ENCODE results near the gene CCDC60.

The CCDC60 gene, protein sequence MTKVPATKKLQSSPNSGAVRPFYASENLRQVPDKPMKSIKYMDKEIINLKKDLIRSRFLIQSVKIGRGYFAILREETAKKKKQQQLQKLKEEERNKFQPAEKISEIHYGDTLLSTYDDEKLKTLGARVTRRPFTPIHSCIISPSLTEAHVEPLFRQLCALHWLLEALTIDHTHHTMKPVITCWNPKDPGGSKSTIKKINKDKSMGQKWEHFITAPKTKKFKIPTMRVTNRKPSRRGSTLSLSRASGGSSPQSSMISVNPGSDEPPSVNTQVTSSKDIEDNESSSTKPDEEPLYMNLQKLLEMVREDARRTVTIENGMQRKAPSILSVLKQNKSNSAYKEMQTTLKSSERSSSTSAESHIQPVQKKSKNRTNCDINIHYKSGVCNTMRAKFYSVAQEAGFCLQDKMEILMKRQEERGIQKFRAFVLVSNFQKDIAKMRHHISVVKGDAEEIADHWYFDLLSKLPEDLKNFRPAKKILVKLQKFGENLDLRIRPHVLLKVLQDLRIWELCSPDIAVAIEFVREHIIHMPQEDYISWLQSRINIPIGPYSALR

DNA sequence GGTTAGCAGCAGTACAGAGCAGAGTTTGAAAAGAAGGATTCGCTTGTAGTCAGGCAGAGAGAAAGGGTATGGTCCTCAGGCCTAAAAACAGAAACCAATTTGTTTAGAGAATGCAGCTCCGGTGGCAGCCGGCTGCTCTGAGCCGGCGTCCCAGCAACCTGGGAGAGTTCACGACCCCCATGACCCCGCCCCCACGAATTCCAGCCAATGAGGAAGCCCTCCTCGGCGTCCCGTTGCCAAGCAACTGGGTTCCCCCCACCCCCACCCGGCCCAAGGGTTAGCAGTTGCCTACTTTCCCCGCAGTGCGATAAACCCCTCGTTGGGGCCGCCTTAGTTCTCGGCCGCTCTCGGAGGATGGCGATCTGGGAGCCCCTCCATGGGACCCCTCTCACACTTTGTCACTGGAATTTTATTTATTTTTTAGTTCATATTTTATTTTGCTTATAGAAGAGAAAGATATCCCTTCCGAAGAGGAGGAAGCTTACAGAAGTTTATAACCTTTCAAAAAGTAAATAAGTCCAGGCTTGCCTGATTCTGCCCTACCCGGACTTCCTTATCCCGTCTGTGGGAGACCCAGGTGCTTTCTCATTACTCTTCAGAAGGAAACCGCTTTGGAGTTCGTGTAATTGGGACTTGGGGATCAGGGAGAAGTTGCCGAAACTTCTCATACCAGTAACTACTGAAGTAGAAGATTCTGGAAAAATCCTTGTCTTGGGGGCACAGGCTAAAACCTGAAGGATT is at the start of gene CCDC60:
CCDC60 (plus strand) TSS at position 300 of the 741 bp plus-strand sequence. CDS start 448 bp downstream, outside the sequence.
- no peak within 1 kb of the TSS for H3K4me3 Mint-ChIP-seq
- H3K27ac Mint-ChIP-seq = no peak within 1 kb of the TSS
- no peaks in the 10 kb centered on the region for H3K36me3 Mint-ChIP-seq
- H3K9me3 Mint-ChIP-seq (ENCODE audit: low read depth) = no peaks in the 10 kb centered on the region
- H3K4me1 Mint-ChIP-seq (ENCODE audit: low read depth) = no peaks in the 10 kb centered on the region
- H3K27me3 Mint-ChIP-seq = peaks cover 11% of the 10 kb centered on the region

DNA sequence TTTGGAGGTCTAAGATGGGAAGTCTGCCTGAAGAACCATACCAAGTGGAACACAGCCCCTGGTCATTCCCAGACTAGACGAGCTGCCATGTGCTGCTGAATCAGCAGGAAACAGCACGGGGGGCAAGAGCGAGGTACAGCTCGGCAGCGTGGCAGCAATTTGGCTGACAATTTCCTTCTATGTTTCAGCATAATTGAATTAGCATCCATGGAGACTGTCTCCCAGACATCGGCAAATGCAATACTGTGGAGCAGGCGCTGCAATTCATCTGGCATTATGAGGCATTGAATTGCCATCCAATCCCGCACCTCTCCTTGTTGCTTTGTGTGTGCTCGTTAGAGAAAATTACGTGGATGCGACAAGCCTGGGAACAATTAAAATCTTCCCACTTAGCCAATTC is 46.0 kb upstream of the CCDC60 start:
- no peak overlapping the region for H3K27ac Mint-ChIP-seq

DNA sequence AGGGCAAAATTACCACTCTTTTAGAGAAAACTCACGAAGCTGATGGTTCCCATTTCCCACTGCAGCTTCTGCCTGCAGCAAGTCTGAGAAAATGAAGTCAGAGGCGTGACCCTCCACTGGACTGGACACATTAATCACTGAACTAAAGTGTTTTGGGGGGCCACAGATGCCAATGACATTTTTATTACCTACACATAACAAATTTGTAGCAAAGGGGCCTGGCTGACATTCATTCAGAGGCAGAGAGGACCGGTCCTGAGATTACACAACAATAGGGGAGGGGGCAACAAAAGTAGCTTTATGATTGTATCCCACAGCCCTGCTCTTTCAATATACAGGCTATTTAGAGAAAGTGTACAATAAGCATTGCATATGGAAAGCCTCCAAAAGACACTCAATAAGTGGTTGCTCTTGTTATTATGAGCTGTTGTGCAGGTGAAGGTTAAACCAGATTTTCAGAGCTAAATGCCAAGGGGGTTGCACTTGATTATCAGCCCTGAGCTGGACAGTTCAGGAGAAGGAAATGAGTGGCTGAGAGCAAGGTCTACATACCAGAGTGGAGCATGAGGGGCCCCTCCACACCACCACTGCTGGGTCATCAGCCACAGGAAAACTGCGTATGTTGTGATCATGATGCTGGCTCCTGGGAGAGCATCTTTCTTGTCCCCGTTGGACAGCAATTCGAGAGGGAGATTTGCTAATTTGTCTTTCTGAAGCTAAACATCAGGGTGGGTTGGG is 41.5 kb upstream of the CCDC60 start:
- no peaks in the 10 kb centered on the region for H3K9me3 Mint-ChIP-seq (ENCODE audit: low read depth)
- no peaks in the 10 kb centered on the region for H3K4me1 Mint-ChIP-seq (ENCODE audit: low read depth)
- H3K4me3 Mint-ChIP-seq = no peak overlapping the region
- peaks cover 5% of the 10 kb centered on the region for H3K27me3 Mint-ChIP-seq
- no peak overlapping the region for H3K27ac Mint-ChIP-seq
- no peaks in the 10 kb centered on the region for H3K36me3 Mint-ChIP-seq

More for the DNA sequence above, 46.0 kb upstream of the CCDC60 start:
- no peaks in the 10 kb centered on the region for H3K36me3 Mint-ChIP-seq
- peaks cover 9% of the 10 kb centered on the region for H3K27me3 Mint-ChIP-seq
- H3K4me3 Mint-ChIP-seq = no peak overlapping the region
- no peaks in the 10 kb centered on the region for H3K9me3 Mint-ChIP-seq (ENCODE audit: low read depth)
- no peaks in the 10 kb centered on the region for H3K4me1 Mint-ChIP-seq (ENCODE audit: low read depth)

DNA sequence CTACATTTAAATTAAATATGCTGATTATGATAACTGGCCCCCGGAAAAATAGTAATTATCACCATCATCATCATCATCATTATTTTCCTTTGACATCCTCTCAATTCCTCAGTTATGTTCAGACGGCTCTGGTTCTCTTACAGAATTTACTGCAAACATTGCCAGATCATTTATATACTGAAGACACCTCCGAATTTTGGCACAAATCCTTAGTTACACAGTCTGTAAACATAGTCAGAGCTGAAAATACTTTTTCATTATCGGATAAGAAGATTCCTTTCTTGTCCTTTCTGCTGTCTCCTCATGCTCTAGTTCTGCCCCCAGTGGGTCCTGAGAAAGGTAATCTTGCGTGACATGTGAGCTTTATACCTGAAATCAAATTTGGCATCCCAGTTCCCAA is 40.3 kb upstream of the CCDC60 start:
- H3K36me3 Mint-ChIP-seq = no peaks in the 10 kb centered on the region
- no peak overlapping the region for H3K4me3 Mint-ChIP-seq
- no peaks in the 10 kb centered on the region for H3K9me3 Mint-ChIP-seq (ENCODE audit: low read depth)
- H3K4me1 Mint-ChIP-seq (ENCODE audit: low read depth) = no peaks in the 10 kb centered on the region
- H3K27me3 Mint-ChIP-seq = peaks cover 3% of the 10 kb centered on the region
- no peak overlapping the region for H3K27ac Mint-ChIP-seq

DNA sequence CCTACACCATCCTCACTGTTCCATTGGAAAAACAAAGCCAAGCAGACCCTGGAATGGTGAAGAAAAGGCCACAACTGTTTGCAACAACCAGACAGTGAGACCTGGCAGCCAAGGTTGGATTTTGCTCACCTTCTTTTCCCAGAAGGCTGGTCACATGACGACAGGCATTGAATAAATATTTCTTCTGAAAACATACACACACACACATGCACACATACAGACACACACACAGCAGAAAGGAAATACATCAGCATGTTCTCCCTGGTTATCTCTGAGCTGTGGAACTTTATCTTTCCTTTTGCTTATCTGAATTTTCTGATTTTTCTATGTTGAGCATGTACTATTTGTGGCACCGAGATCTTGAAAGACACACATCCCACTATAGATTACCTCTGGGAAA is 38.0 kb upstream of the CCDC60 start:
- H3K27me3 Mint-ChIP-seq = peaks cover 8% of the 10 kb centered on the region
- H3K36me3 Mint-ChIP-seq = no peaks in the 10 kb centered on the region
- no peaks in the 10 kb centered on the region for H3K9me3 Mint-ChIP-seq (ENCODE audit: low read depth)
- H3K27ac Mint-ChIP-seq = no peak overlapping the region
- H3K4me1 Mint-ChIP-seq (ENCODE audit: low read depth) = no peaks in the 10 kb centered on the region
- H3K4me3 Mint-ChIP-seq = no peak overlapping the region

DNA sequence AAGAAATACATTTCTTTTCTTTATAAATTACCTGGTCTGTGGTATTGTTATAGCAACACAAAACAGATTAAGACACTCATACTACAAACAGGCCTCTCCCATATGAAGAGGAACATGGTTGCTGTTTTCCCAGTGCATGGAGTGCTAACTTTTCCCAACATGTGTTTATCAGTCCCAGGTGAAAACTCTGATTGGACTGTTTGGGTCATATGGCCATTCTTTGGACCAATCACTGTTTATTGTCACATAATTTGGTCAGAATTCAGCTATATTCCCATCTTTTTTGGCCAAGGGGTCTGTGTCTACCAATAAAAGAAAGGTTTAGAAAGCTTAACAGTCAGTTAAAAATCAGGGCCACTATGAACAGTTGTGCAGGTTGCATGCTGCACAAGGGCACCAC is 35.4 kb upstream of the CCDC60 start:
- no peak overlapping the region for H3K27ac Mint-ChIP-seq
- no peaks in the 10 kb centered on the region for H3K4me1 Mint-ChIP-seq (ENCODE audit: low read depth)
- H3K36me3 Mint-ChIP-seq = no peaks in the 10 kb centered on the region
- H3K9me3 Mint-ChIP-seq (ENCODE audit: low read depth) = no peaks in the 10 kb centered on the region
- no peak overlapping the region for H3K4me3 Mint-ChIP-seq
- peaks cover 7% of the 10 kb centered on the region for H3K27me3 Mint-ChIP-seq

DNA sequence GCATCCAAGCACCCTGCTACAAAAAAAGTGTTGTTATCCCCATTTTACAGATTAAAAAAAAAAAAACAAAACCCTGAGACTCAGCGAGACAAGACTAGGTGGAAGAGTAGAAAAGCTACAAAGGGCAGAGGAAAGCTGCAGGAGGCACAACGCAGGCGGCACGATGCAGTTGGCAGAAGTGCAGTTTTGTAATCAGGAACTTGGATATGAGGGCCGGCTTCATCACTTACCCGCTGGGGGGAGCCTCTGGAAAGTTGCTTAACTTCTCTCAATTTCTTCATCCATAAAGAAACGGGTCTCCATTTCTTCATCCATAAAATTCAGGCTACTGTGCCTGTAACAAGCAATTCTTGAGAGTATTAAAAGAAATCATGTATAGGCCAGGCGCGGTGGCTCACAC is 33.1 kb upstream of the CCDC60 start:
- H3K36me3 Mint-ChIP-seq = no peaks in the 10 kb centered on the region
- H3K9me3 Mint-ChIP-seq (ENCODE audit: low read depth) = no peaks in the 10 kb centered on the region
- no peaks in the 10 kb centered on the region for H3K4me1 Mint-ChIP-seq (ENCODE audit: low read depth)
- no peak overlapping the region for H3K27ac Mint-ChIP-seq
- peaks cover 9% of the 10 kb centered on the region for H3K27me3 Mint-ChIP-seq
- H3K4me3 Mint-ChIP-seq = no peak overlapping the region

DNA sequence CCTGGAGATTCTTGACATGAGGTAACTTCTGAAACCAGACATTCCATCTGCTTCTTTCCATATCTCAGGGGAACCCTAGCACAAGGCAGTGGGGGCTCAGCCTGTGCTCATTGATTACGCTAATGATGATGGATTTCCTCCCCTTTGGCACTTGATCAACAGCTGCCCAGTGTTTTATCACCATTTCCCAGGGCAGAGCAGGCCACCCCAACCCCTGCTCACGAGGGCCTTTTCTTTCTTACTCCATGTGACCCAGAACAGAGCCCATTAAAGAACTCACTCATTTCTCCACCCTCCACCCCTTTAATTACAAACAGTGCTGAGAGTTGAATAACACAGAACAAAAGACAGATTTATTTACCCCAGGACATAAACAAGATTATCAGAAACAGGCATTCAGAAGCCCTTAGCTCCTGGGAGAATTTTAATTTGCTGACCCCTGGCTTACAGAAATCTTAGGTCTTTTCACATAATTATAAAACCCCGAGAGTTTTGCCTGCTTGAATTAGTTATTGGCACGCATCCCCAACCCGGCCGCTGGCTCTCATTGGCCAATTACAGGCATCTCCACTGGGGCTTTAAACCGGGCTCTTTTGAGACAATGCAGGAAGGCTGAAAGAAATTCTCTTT is 32.0 kb upstream of the CCDC60 start:
- Mint-ChIP-seq H3K27me3 (peaks cover 9% of the 10 kb centered on the region), H3K36me3 (no peaks in the 10 kb centered on the region), H3K9me3 (ENCODE audit: low read depth) (no peaks in the 10 kb centered on the region), H3K4me3 (no peak overlapping the region), H3K4me1 (ENCODE audit: low read depth) (no peaks in the 10 kb centered on the region), H3K27ac (no peak overlapping the region)

DNA sequence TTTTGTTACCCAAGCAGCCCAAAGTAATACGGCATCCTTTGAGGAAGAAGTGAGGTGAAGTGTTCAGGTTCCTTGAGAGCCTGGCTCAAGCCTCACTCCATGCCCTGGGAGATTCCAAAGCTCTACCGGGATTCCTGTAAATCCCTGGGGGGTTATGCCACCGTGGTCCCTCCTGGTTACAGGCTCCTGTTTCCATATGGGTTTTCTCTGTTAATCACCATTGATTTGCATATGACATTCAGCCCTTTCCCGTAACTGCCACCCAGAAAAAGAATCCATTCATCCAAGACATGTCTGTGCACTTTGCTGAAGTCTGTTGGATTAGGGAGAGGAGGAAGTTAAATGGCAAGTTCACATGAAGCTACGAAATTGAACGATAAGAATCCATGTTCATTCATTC is 27.9 kb upstream of the CCDC60 start:
- peaks cover 3% of the 10 kb centered on the region for H3K27me3 Mint-ChIP-seq
- H3K9me3 Mint-ChIP-seq (ENCODE audit: low read depth) = no peaks in the 10 kb centered on the region
- no peaks in the 10 kb centered on the region for H3K4me1 Mint-ChIP-seq (ENCODE audit: low read depth)
- no peak overlapping the region for H3K4me3 Mint-ChIP-seq
- no peak overlapping the region for H3K27ac Mint-ChIP-seq
- H3K36me3 Mint-ChIP-seq = no peaks in the 10 kb centered on the region

DNA sequence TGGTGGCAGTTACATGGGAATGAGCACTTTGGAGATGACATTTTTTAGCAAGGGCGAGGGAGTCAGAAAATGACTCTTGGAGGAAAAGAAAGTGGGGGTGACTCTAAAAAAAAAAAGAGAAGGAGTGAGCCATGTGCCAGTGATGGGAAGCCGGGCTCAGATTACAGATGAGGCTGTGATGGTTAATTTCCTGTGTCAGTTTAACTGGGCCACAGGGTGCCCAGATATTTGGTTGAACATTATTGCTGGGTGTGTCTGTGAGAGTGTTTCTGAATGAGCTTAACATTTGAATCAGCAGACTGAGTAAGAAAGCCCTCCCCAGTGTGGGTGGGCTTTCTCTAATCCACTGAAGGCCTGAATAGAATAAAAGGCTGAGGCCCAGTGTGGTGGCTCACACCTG is 26.8 kb upstream of the CCDC60 start:
- H3K36me3 Mint-ChIP-seq = no peaks in the 10 kb centered on the region
- H3K27ac Mint-ChIP-seq = no peak overlapping the region
- H3K4me3 Mint-ChIP-seq = no peak overlapping the region
- H3K4me1 Mint-ChIP-seq (ENCODE audit: low read depth) = no peaks in the 10 kb centered on the region
- no peaks in the 10 kb centered on the region for H3K9me3 Mint-ChIP-seq (ENCODE audit: low read depth)
- H3K27me3 Mint-ChIP-seq = peaks cover 3% of the 10 kb centered on the region

DNA sequence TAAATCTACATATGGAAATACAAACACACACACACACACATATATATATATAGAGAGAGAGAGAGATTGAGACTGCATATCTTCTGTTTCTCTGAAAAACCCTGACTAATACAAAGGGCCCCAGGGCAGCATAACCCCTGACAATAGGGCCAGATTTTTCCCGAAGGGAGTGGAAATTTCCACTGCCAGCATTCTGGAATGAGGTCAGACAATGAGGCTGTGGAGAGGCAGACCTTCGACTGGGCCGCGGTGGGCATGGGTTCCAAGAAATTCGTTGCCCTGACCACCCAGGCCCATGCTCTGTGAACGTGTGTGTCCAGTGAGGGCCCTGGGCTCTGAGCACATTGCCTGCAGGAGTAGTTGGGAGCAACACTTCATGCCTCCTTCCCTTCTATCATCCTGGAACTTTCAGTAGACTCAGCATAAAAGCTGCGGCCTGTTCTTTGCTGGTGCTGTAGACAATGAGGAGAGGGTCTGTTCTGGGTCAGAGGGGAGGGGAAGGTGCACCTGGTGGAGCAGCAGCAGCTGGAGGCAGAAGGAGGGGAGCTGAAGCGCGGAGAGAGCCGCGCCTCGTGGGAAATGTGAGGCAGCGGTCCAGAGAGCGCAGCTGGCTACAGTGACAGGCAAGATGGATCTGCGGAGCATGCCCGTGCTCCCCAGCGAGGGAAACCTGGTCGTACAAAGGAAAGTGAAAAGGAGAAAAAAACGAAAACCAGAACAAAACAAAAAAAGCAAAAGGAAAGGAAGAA is 25.6 kb upstream of the CCDC60 start:
- Mint-ChIP-seq H3K9me3 (ENCODE audit: low read depth) (no peaks in the 10 kb centered on the region), H3K27ac (no peak overlapping the region), H3K36me3 (no peaks in the 10 kb centered on the region), H3K27me3 (peaks cover 3% of the 10 kb centered on the region), H3K4me1 (ENCODE audit: low read depth) (no peaks in the 10 kb centered on the region), H3K4me3 (no peak overlapping the region)

DNA sequence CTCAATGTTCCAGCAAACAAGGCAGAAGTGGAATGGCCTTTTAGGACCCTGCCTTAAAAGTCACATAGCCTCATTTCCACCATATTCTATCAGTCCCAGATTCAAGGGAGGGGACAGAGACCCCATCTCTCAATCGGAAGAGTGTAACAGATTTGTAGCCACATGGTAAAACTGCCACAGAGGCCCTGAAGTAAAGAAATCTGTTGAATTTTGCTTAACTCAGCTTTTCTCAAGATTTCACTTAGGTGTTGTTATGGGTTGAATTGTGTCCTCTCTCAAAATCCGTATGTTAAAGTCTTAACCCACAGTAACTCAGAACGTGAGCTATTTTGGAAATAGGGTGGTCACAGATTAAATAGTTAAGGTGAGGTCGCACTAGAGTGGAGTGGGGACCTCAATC is 22.7 kb upstream of the CCDC60 start:
- Mint-ChIP-seq H3K27me3 (peaks cover 3% of the 10 kb centered on the region), H3K9me3 (ENCODE audit: low read depth) (no peaks in the 10 kb centered on the region), H3K36me3 (no peaks in the 10 kb centered on the region), H3K4me3 (no peak overlapping the region), H3K4me1 (ENCODE audit: low read depth) (no peaks in the 10 kb centered on the region), H3K27ac (no peak overlapping the region)

DNA sequence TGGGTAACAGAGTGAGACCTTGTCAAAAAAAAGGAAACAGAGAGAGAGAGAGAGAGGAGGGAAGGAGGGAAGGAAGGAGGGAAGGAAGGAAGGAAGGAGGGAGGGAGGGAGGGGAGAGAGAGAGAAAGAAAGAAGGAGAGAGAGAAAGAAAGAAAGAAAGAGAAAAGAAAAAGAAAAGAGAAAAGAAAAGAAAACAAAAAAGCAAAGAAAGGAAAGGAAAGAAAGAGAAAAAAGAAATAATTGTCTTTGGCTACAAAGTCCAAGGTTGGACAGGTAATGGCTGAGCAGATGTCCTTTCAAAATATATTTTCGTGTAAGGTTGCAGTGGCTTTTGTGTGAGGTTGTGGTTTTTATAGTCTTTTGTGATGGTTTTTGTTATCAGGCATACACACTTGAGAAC is 21.6 kb upstream of the CCDC60 start:
- H3K4me3 Mint-ChIP-seq = no peak overlapping the region
- H3K27ac Mint-ChIP-seq = no peak overlapping the region
- peaks cover 3% of the 10 kb centered on the region for H3K27me3 Mint-ChIP-seq
- H3K36me3 Mint-ChIP-seq = no peaks in the 10 kb centered on the region
- no peaks in the 10 kb centered on the region for H3K9me3 Mint-ChIP-seq (ENCODE audit: low read depth)
- no peaks in the 10 kb centered on the region for H3K4me1 Mint-ChIP-seq (ENCODE audit: low read depth)

DNA sequence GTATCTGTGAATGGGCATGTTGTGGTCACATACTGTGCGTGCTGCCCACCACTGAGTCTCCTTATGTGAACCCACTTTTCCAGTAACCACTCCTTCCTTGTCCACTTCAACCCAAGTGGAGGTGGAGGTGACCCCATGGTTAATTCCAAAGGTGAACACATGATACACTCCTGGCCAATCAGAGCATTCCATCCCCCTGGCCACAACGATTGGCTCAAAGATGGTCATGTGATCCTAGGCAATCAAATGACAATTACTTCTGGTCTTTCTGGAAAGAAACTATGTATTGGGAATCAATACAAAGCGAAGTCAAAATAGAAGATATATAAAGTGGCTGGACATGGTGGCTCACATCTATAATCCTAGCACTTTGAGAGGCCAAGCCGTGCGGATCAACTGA is 20.2 kb upstream of the CCDC60 start:
- H3K9me3 Mint-ChIP-seq (ENCODE audit: low read depth) = no peaks in the 10 kb centered on the region
- peaks cover 5% of the 10 kb centered on the region for H3K27me3 Mint-ChIP-seq
- H3K4me3 Mint-ChIP-seq = no peak overlapping the region
- no peaks in the 10 kb centered on the region for H3K36me3 Mint-ChIP-seq
- no peaks in the 10 kb centered on the region for H3K4me1 Mint-ChIP-seq (ENCODE audit: low read depth)
- no peak overlapping the region for H3K27ac Mint-ChIP-seq
